IMR-90 (cell line): Measurements from ENCODE around the gene CA6. TPM values are rescaled to one million over a fixed set of nuclear protein-coding genes. Genes with fewer than 3 reads are reported as not detected.

Source experiments
- ATAC-seq: fragments of 200-7000 bp; cut with Tn5 transposase; 2 replicates; pipeline ENCODE4 v1.9.1; 2020; ENCODE audit warnings: low read depth, mild to moderate bottlenecking, moderate library complexity
- BruUV-seq: library from RNA; stranded (reverse); fragments of 400-500 nt; replicated peaks from 2 replicates; lab custom pipeline; 2021; lab: Mats Ljungman, UMichigan
- CTCF ChIA-PET: fragments of 300-600 bp; formaldehyde crosslinking; extraction: SDS; loops from one replicate; lab custom pipeline; 2021; ENCODE audit warnings: antibody characterized with exemption; lab: Yijun Ruan, JAX
- POLR2A ChIA-PET: fragments of 300-600 bp; sonication (Branson Sonifier 250); formaldehyde crosslinking; loops from one replicate; lab custom pipeline; 2022; ENCODE audit warnings: antibody characterized with exemption; ENCODE audit not compliant: unreplicated experiment; lab: Charles Lee
- DNase-seq: peaks from one replicate; pipeline ENCODE4 v3.0.0; 2013
- H2AFZ ChIP-seq: replicated peaks from 2 replicates; pipeline ENCODE3; 2013; ENCODE audit warnings: low read length, mild to moderate bottlenecking; ENCODE audit not compliant: poor library complexity
- H2AK5ac ChIP-seq: 2 replicates; pipeline ENCODE4 v1.6.1; 2013; ENCODE audit warnings: low read depth, low read length, inconsistent platforms
- H2AK9ac ChIP-seq: replicated peaks from 2 replicates; pipeline ENCODE3; 2013; ENCODE audit warnings: mild to moderate bottlenecking, low read depth, low read length, moderate library complexity; ENCODE audit not compliant: poor library complexity
- H2BK120ac ChIP-seq: 2 replicates; pipeline ENCODE4 v1.6.1; 2013; ENCODE audit warnings: low read depth, low read length, inconsistent platforms
- H2BK15ac ChIP-seq: 3 replicates; pipeline ENCODE4 v1.6.1; 2013; ENCODE audit warnings: low read depth, low read length, inconsistent platforms
- H2BK20ac ChIP-seq: 2 replicates; pipeline ENCODE4 v1.6.1; 2013; ENCODE audit warnings: low read depth, mild to moderate bottlenecking, inconsistent platforms, low read length, moderate library complexity
- H2BK5ac ChIP-seq: 2 replicates; pipeline ENCODE4 v1.6.1; 2013; ENCODE audit warnings: mild to moderate bottlenecking, low read depth, low read length, inconsistent platforms; ENCODE audit not compliant: poor library complexity, severe bottlenecking
- H3K14ac ChIP-seq: replicated peaks from 2 replicates; pipeline ENCODE4 v1.6.1; 2013; ENCODE audit warnings: low read depth, low read length, inconsistent platforms
- H3K18ac ChIP-seq: 2 replicates; pipeline ENCODE4 v1.6.1; 2013; ENCODE audit warnings: low read depth, low read length, control low read depth
- H3K23ac ChIP-seq: 2 replicates; pipeline ENCODE4 v1.6.1; 2013; ENCODE audit warnings: low read depth, low read length, inconsistent platforms
- H3K27ac ChIP-seq: 2 replicates; pipeline ENCODE4 v1.5.1; 2013; ENCODE audit warnings: mild to moderate bottlenecking, control low read depth, low read length; ENCODE audit not compliant: insufficient read depth
- H3K27me3 ChIP-seq: 2 replicates; pipeline ENCODE4 v1.6.1; 2013; ENCODE audit warnings: low read length; ENCODE audit not compliant: control insufficient read depth, insufficient read depth
- H3K36me3 ChIP-seq: 2 replicates; pipeline ENCODE4 v1.6.1; 2013; ENCODE audit warnings: low read length, mixed read lengths; ENCODE audit not compliant: control insufficient read depth, insufficient read depth
- H3K4ac ChIP-seq: 2 replicates; pipeline ENCODE4 v1.6.1; 2013; ENCODE audit warnings: low read depth, low read length, inconsistent platforms
- H3K4me1 ChIP-seq: 2 replicates; pipeline ENCODE4 v1.6.1; 2013; ENCODE audit warnings: low read length, mixed read lengths; ENCODE audit not compliant: control insufficient read depth, insufficient read depth
- H3K4me2 ChIP-seq: 2 replicates; pipeline ENCODE4 v1.6.1; 2013; ENCODE audit warnings: low read depth, mild to moderate bottlenecking, control low read depth, low read length, moderate library complexity
- H3K4me3 ChIP-seq: 2 replicates; pipeline ENCODE4 v1.5.1; 2013; ENCODE audit warnings: low read depth, mild to moderate bottlenecking, control low read depth, low read length, moderate library complexity; ENCODE audit not compliant: insufficient read depth
- H3K56ac ChIP-seq: 2 replicates; pipeline ENCODE4 v1.6.1; 2013; ENCODE audit warnings: low read length, inconsistent platforms; ENCODE audit not compliant: insufficient read depth; ENCODE audit errors: extremely low read depth
- H3K79me1 ChIP-seq, 2 experiments: 2 replicates each; pipeline ENCODE4 v1.6.1; 2013; ENCODE audit warnings: low read length in 2 of 2, inconsistent platforms in 1 of 2, low read depth in 1 of 2
- H3K9ac ChIP-seq: 2 replicates; pipeline ENCODE4 v1.6.1; 2013; ENCODE audit warnings: low read depth, low read length, control low read depth
- H3K9me1 ChIP-seq: 2 replicates; pipeline ENCODE4 v1.6.1; 2013; ENCODE audit warnings: low read length, inconsistent platforms; ENCODE audit not compliant: insufficient read depth
- H3K9me3 ChIP-seq: 2 replicates; pipeline ENCODE4 v1.6.1; 2013; ENCODE audit warnings: low read length; ENCODE audit not compliant: control insufficient read depth, insufficient read depth
- H4K20me1 ChIP-seq: 2 replicates; pipeline ENCODE4 v1.6.1; 2013; ENCODE audit warnings: low read length, inconsistent platforms; ENCODE audit not compliant: insufficient read depth
- H4K5ac ChIP-seq: 2 replicates; pipeline ENCODE4 v1.6.1; 2013; ENCODE audit warnings: mild to moderate bottlenecking, low read depth, low read length, control low read depth
- H4K8ac ChIP-seq, 2 experiments: 2 replicates each; pipeline ENCODE4 v1.6.1; 2013; ENCODE audit warnings: low read depth in 2 of 2, low read length in 2 of 2, control low read depth in 1 of 2, inconsistent platforms in 1 of 2
- H4K91ac ChIP-seq: 2 replicates; pipeline ENCODE4 v1.6.1; 2013; ENCODE audit warnings: low read depth, low read length, inconsistent platforms; ENCODE audit not compliant: insufficient read depth
- BHLHE40 ChIP-seq: fragments of 150-350 bp; IDR thresholded peaks from 2 replicates; pipeline ENCODE4 v1.6.1; 2016; ENCODE audit warnings: mild to moderate bottlenecking, low read depth, low read length
- CEBPB ChIP-seq: IDR thresholded peaks from 2 replicates; pipeline ENCODE4 v1.6.1; 2012; ENCODE audit warnings: low read depth, low read length, improper control_type of control experiment
- CHD1 ChIP-seq: IDR thresholded peaks from 2 replicates; pipeline ENCODE4 v1.6.1; 2012; ENCODE audit warnings: low read depth, low read length, improper control_type of control experiment
- CTCF ChIP-seq: conservative IDR thresholded peaks from 2 replicates; pipeline ENCODE4 v1.5.1; 2012; ENCODE audit warnings: mild to moderate bottlenecking, low read depth, low read length, improper control_type of control experiment
- ELK1 ChIP-seq: fragments of 150-350 bp; IDR thresholded peaks from 2 replicates; pipeline ENCODE4 v1.6.1; 2016; ENCODE audit warnings: low read depth, mild to moderate bottlenecking, low read length, moderate library complexity, borderline replicate concordance
- FOS ChIP-seq: fragments of 150-350 bp; IDR thresholded peaks from 2 replicates; pipeline ENCODE4 v1.6.1; 2016; ENCODE audit warnings: low read depth, low read length
- MAFK ChIP-seq: IDR thresholded peaks from 2 replicates; pipeline ENCODE4 v1.6.1; 2012; ENCODE audit warnings: low read depth, low read length, improper control_type of control experiment
- MAZ ChIP-seq: IDR thresholded peaks from 2 replicates; pipeline ENCODE4 v1.6.1; 2012; ENCODE audit warnings: low read depth, mild to moderate bottlenecking, low read length, improper control_type of control experiment, moderate library complexity, borderline replicate concordance
- MXI1 ChIP-seq: IDR thresholded peaks from 2 replicates; pipeline ENCODE4 v1.6.1; 2012; ENCODE audit warnings: low read depth, mild to moderate bottlenecking, low read length, moderate library complexity, borderline replicate concordance
- NFE2L2 ChIP-seq: fragments of 150-350 bp; IDR thresholded peaks from 2 replicates; pipeline ENCODE4 v1.6.1; 2016; ENCODE audit warnings: low read depth, mild to moderate bottlenecking, low read length
- POLR2A ChIP-seq: IDR thresholded peaks from 2 replicates; pipeline ENCODE4 v1.6.1; 2012; ENCODE audit warnings: mild to moderate bottlenecking, low read depth, low read length
- RAD21 ChIP-seq: IDR thresholded peaks from 2 replicates; pipeline ENCODE4 v1.6.1; 2012; ENCODE audit warnings: low read length, improper control_type of control experiment
- RCOR1 ChIP-seq: IDR thresholded peaks from 2 replicates; pipeline ENCODE4 v1.6.1; 2012; ENCODE audit warnings: mild to moderate bottlenecking, low read length, improper control_type of control experiment; ENCODE audit not compliant: insufficient replicate concordance
- RFX5 ChIP-seq: IDR thresholded peaks from 2 replicates; pipeline ENCODE4 v1.8.0; 2012; ENCODE audit warnings: low read depth, mild to moderate bottlenecking, low read length, moderate library complexity
- SMC3 ChIP-seq: fragments of 150-350 bp; IDR thresholded peaks from 2 replicates; pipeline ENCODE4 v1.6.1; 2016; ENCODE audit warnings: low read depth, mild to moderate bottlenecking, antibody characterized with exemption, low read length, moderate library complexity
- USF2 ChIP-seq: fragments of 150-350 bp; IDR thresholded peaks from 2 replicates; pipeline ENCODE4 v1.6.1; 2017; ENCODE audit warnings: mild to moderate bottlenecking, antibody characterized with exemption, low read length, low read depth
- WGBS, 2 experiments: methylation state at CpG; one replicate each; pipeline versions ENCODE4 v1.1.5 to v1.1.7; 2013; ENCODE audit warnings: missing lambda C conversion rate in 2 of 2; ENCODE audit not compliant: insufficient read length in 1 of 2; ENCODE audit errors: extremely low coverage in 2 of 2; 5-methylcytosine and 5-hydroxymethylcytosine counted together
- dilution Hi-C: fragments of 300-500 bp; cut with HindIII; formaldehyde crosslinking; loops from one replicate; pipeline ENCODE4 v1.14.3; 2018; ENCODE audit warnings: low sequenced_read_pairs; ENCODE audit not compliant: unreplicated experiment
- in situ Hi-C: fragments of 300-500 bp; cut with MboI; formaldehyde crosslinking; loops from 3 replicates; pipeline ENCODE4 v1.14.3; 2019; ENCODE audit warnings: low sequenced_read_pairs, inconsistent platforms, mixed read lengths
- intact Hi-C: fragments of 100-400 bp; cut with micrococcal nuclease; formaldehyde crosslinking; loops from 2 replicates; pipeline ENCODE4 v1.10.0; 2022
- polyA plus RNA-seq, 3 experiments: library from polyadenylated mRNA; depleted of rRNA; stranded (reverse); fragments of >200 nt; gene quantifications; 2 replicates each; pipeline ENCODE4 v1.2.3, GENCODE V29; 2012; ENCODE audit warnings: low replicate concordance in 1 of 3
- total RNA-seq: library from RNA; depleted of rRNA; stranded (reverse); fragments of >200 nt; gene quantifications from 2 replicates; pipeline ENCODE4 v1.2.3, GENCODE V29; 2012

Gene CA6
- total and polyA plus RNA-seq, 2 of the 4 experiments (the other 2 are of a cell fraction), result not detected

GRCh38 chr1:8939000-8939265 lies 6.7 kb upstream of the CA6 start:
- no CpG with 5 or more reads among the region's 2 CpGs for WGBS, 2 experiments
- TF ChIP-seq RCOR1 (no peak), RFX5 (no peak), SMC3 (no peak), MXI1 (no peak), FOS (no peak), CEBPB (no peak), POLR2A (no peak), ELK1 (no peak), USF2 (no peak), CHD1 (no peak), MAZ (no peak), MAFK (no peak), CTCF (no peak), BHLHE40 (no peak), RAD21 (no peak), NFE2L2 (no peak)
- intact Hi-C loops (no loop called here), dilution Hi-C loops (no loop called here), in situ Hi-C loops (no loop called here)
- Histone ChIP-seq H3K4me3 (no peak overlapping the region), H3K56ac (no peak overlapping the region), H2BK120ac (no peak overlapping the region), H2BK20ac (no peak overlapping the region), H3K27ac (no peak overlapping the region), H3K9me3 (peaks cover 5% of the 10 kb centered on the region), H3K18ac (no peak overlapping the region), H2BK15ac (no peak overlapping the region), H3K9ac (no peak overlapping the region), H4K8ac (no peak overlapping the region), H4K91ac (no peak overlapping the region), H4K5ac (no peak overlapping the region), H3K4me1 (no peaks in the 10 kb centered on the region), H3K4ac (no peak overlapping the region), H4K20me1 (no peaks in the 10 kb centered on the region), H3K36me3 (no peaks in the 10 kb centered on the region), H3K27me3 (no peaks in the 10 kb centered on the region), H3K14ac (no peak overlapping the region), H3K4me2 (no peak overlapping the region), H3K79me1 (no peaks in the 10 kb centered on the region), H3K23ac (no peak overlapping the region), H3K9me1 (no peaks in the 10 kb centered on the region), H2AFZ (no peak overlapping the region), H2BK5ac (no peak overlapping the region), H2AK5ac (no peak overlapping the region), H2AK9ac (no peak overlapping the region)
- POLR2A ChIA-PET, result no interaction called here
- DNase-seq, result no peak
- CTCF ChIA-PET, result no interaction called here
- ATAC-seq, result no peak
- BruUV-seq, result no TSS peak
